HEK293 (cell line): ENCODE measurements around the gene DCAF15.

Experiments used
- CTCF ChIA-PET: fragments of 350-600 bp; formaldehyde crosslinking; extraction: SDS; loops from one replicate; lab custom pipeline; 2021; ENCODE audit warnings: antibody characterized with exemption; lab: Yijun Ruan, JAX
- POLR2A ChIA-PET: fragments of 300-600 bp; formaldehyde crosslinking; extraction: SDS; loops from one replicate; lab custom pipeline; 2020; ENCODE audit warnings: antibody characterized with exemption, inconsistent platforms; lab: Yijun Ruan, JAX
- H3K27ac ChIP-seq: fragments of 200-500 bp; sonication (Bioruptor generic); 2 replicates; pipeline ENCODE4 v1.5.1; 2014; ENCODE audit warnings: low read depth, low read length, control low read depth, inconsistent platforms; ENCODE audit errors: extremely low read depth
- H3K36me3 ChIP-seq, 2 experiments: fragments of 200-500 bp in 1 of 2; sonication (Bioruptor generic) in 1 of 2; 1 replicate in 1 of 2; 2 replicates in 1 of 2; pipeline ENCODE4 v1.5.1; 2014 to 2017; ENCODE audit warnings: inconsistent platforms in 2 of 2, low read length in 2 of 2; ENCODE audit not compliant: control insufficient read depth in 2 of 2, insufficient read depth in 1 of 2
- H3K4me1 ChIP-seq: fragments of 200-500 bp; sonication (Bioruptor generic); 2 replicates; pipeline ENCODE4 v1.5.1; 2014; ENCODE audit warnings: mild to moderate bottlenecking, low read length, inconsistent platforms; ENCODE audit not compliant: control insufficient read depth, insufficient read depth
- H3K4me3 ChIP-seq: 2 replicates; pipeline ENCODE4 v1.5.1; 2011; ENCODE audit warnings: low read depth, mild to moderate bottlenecking, control low read depth, low read length, moderate library complexity
- H3K9me3 ChIP-seq: fragments of 200-500 bp; sonication (Bioruptor generic); 2 replicates; pipeline ENCODE4 v1.5.1; 2014; ENCODE audit warnings: low read depth, low read length, inconsistent platforms; ENCODE audit not compliant: control insufficient read depth, insufficient read depth
- ATF2 ChIP-seq: fragments of 450-650 bp; formaldehyde crosslinking; IDR thresholded peaks from 2 replicates; pipeline ENCODE4 v1.5.1; 2016; ENCODE audit warnings: missing biosample characterization, missing genetic modification characterization, low read depth
- EGR2 ChIP-seq: fragments of 450-650 bp; formaldehyde crosslinking; IDR thresholded peaks from 2 replicates; pipeline ENCODE4 v1.5.1; 2016; ENCODE audit warnings: low read depth, missing biosample characterization, missing genetic modification characterization
- SCRT2 ChIP-seq: fragments of 450-650 bp; formaldehyde crosslinking; IDR thresholded peaks from 2 replicates; pipeline ENCODE4 v1.5.1; 2016; ENCODE audit warnings: missing biosample characterization, missing genetic modification characterization
- SP2 ChIP-seq: fragments of 450-650 bp; formaldehyde crosslinking; IDR thresholded peaks from 2 replicates; pipeline ENCODE4 v1.5.1; 2016; ENCODE audit warnings: missing biosample characterization, missing genetic modification characterization
- ZBTB17 ChIP-seq: fragments of 450-650 bp; formaldehyde crosslinking; IDR thresholded peaks from 2 replicates; pipeline ENCODE4 v1.5.1; 2016; ENCODE audit warnings: missing biosample characterization, missing genetic modification characterization
- ZFHX2 ChIP-seq: fragments of 450-650 bp; formaldehyde crosslinking; conservative IDR thresholded peaks from 2 replicates; pipeline ENCODE4 v1.5.1; 2016; ENCODE audit warnings: missing biosample characterization, missing genetic modification characterization
- ZFP69B ChIP-seq: fragments of 450-650 bp; formaldehyde crosslinking; IDR thresholded peaks from 2 replicates; pipeline ENCODE4 v1.5.1; 2016; ENCODE audit warnings: missing biosample characterization, missing genetic modification characterization
- ZNF211 ChIP-seq: fragments of 450-650 bp; formaldehyde crosslinking; IDR thresholded peaks from 2 replicates; pipeline ENCODE4 v1.5.1; 2016; ENCODE audit warnings: low read depth, missing biosample characterization, missing genetic modification characterization
- ZNF423 ChIP-seq: fragments of 450-650 bp; formaldehyde crosslinking; IDR thresholded peaks from 2 replicates; pipeline ENCODE4 v1.5.1; 2016; ENCODE audit warnings: missing biosample characterization, missing genetic modification characterization
- ZNF585B ChIP-seq: fragments of 450-650 bp; formaldehyde crosslinking; IDR thresholded peaks from 2 replicates; pipeline ENCODE4 v1.5.1; 2016; ENCODE audit warnings: missing biosample characterization, missing genetic modification characterization
- ZNF621 ChIP-seq: fragments of 450-650 bp; formaldehyde crosslinking; IDR thresholded peaks from 2 replicates; pipeline ENCODE4 v1.5.1; 2017; ENCODE audit warnings: missing biosample characterization, missing genetic modification characterization
- ZNF626 ChIP-seq: fragments of 450-650 bp; sonication (Bioruptor Pico); formaldehyde crosslinking; IDR thresholded peaks from 2 replicates; pipeline ENCODE4 v1.5.1; 2018; ENCODE audit warnings: missing biosample characterization, missing genetic modification characterization, inconsistent platforms
- ZNF692 ChIP-seq: fragments of 450-650 bp; formaldehyde crosslinking; IDR thresholded peaks from 2 replicates; pipeline ENCODE4 v1.5.1; 2016; ENCODE audit warnings: missing biosample characterization, missing genetic modification characterization

Gene DCAF15

GRCh38 chr19:13957051-13957450 lies 4.7 kb downstream of the DCAF15 start:
- Histone ChIP-seq H3K4me3 (no peak overlapping the region), H3K4me1 (no peaks in the 10 kb centered on the region), H3K27ac (no peak overlapping the region), H3K36me3 (peaks cover 10 to 66% of the 10 kb centered on the region in 2 experiments), H3K9me3 (no peaks in the 10 kb centered on the region)
- ChIA-PET POLR2A (interaction anchor here (0.6 to 1.3 kb wide), 3 partner anchors 23 to 694 kb away, joined by 3 read pairs; no protein-coding TSS in a partner anchor), CTCF (interaction anchor here (0.6 to 0.7 kb wide), 2 partner anchors 85 to 359 kb away, joined by 4 read pairs; no protein-coding TSS in a partner anchor)
- TF ChIP-seq ZFP69B (tag by site-specific recombination) (no peak), ZNF692 (tag by site-specific recombination) (no peak), ZNF211 (tag by site-specific recombination) (no peak), ZNF626 (tag by site-specific recombination) (no peak), ZBTB17 (no peak), SCRT2 (tag by site-specific recombination) (0 out of 2 replicates have a peak, but pooled peaks have one; percentile 11), ZNF585B (tag by site-specific recombination) (no peak)

- CTCF ChIA-PET: no interaction called here
- H3K36me3 ChIP-seq: peaks cover 10 to 71% of the 10 kb centered on the region in 2 experiments
- no peaks in the 10 kb centered on the region for H3K9me3 ChIP-seq
- POLR2A ChIA-PET: no interaction called here
- no peak for TF ChIP-seq ZNF621 (tag by site-specific recombination)
- TF ChIP-seq SP2: peak; percentile 18; the same call in 1 of the 2 replicates
- no peak overlapping the region for H3K4me3 ChIP-seq
- H3K27ac ChIP-seq: no peak overlapping the region
- no peaks in the 10 kb centered on the region for H3K4me1 ChIP-seq
These were observed 5.7 kb downstream of the DCAF15 start for GRCh38 chr19:13958043-13958442.

- Histone ChIP-seq H3K36me3 (peaks cover 10 to 72% of the 10 kb centered on the region in 2 experiments), H3K4me3 (no peak overlapping the region), H3K27ac (no peak overlapping the region)
- POLR2A ChIA-PET: interaction anchor here (0.6 to 1.3 kb wide), 2 partner anchors 46 to 72 kb away, joined by 3 to 4 read pairs; partner anchors contain the start of gene IL27RA
- TF ChIP-seq EGR2 (tag by site-specific recombination) (peak; percentile 54), ATF2 (peak; percentile 60; the same call in 1 of the 2 replicates), ZFHX2 (tag by site-specific recombination) (peak; percentile 58), ZNF423 (no peak)
- TF ChIP-seq, all 188 proteins: peak for 3
- Histone ChIP-seq H3K4me1 (no peaks in the 10 kb centered on the region), H3K9me3 (no peaks in the 10 kb centered on the region)
- CTCF ChIA-PET: no interaction called here
These were observed 7.0 kb downstream of the DCAF15 start for GRCh38 chr19:13959141-13959961.
